GM23338 (cell line): ENCODE data around the gene SLC37A2. TPM values are rescaled to one million over a fixed set of nuclear protein-coding genes. Genes with fewer than 3 reads are reported as not detected.

Experiments used
- ATAC-seq: fragments of 200-7000 bp; cut with Tn5 transposase; 3 replicates; pipeline ENCODE4 v1.9.1; 2020
- DNase-seq: peaks from one replicate; pipeline ENCODE4 v3.0.0-alpha.2; 2015; ENCODE audit warnings: low spot score
- H2AFZ ChIP-seq: fragments of 200-600 bp; sonication (generic); 2 replicates; pipeline ENCODE4 v1.8.0; 2016; ENCODE audit warnings: antibody characterized with exemption, mild to moderate bottlenecking, moderate library complexity
- H3F3A ChIP-seq: fragments of 200-600 bp; sonication (generic); replicated peaks from 2 replicates; pipeline ENCODE4 v1.8.0; 2017; ENCODE audit warnings: antibody characterized with exemption, mixed run types, low read depth
- H3K27ac ChIP-seq: fragments of 200-600 bp; sonication (generic); 2 replicates; pipeline ENCODE4 v1.6.1; 2016; ENCODE audit warnings: low read depth
- H3K27me3 ChIP-seq: fragments of 200-600 bp; sonication (generic); 2 replicates; pipeline ENCODE4 v1.8.0; 2016; ENCODE audit warnings: mild to moderate bottlenecking, mixed run types, moderate library complexity; ENCODE audit not compliant: insufficient read depth
- H3K36me3 ChIP-seq: fragments of 200-600 bp; sonication (generic); 2 replicates; pipeline ENCODE4 v1.8.0; 2016; ENCODE audit warnings: mild to moderate bottlenecking; ENCODE audit not compliant: insufficient read depth
- H3K4me1 ChIP-seq: fragments of 200-600 bp; sonication (generic); 2 replicates; pipeline ENCODE4 v1.8.0; 2016; ENCODE audit warnings: mild to moderate bottlenecking, moderate library complexity; ENCODE audit not compliant: insufficient read depth
- H3K4me2 ChIP-seq: fragments of 200-600 bp; sonication (generic); 2 replicates; pipeline ENCODE4 v1.7.1; 2017; ENCODE audit warnings: mixed run types
- H3K4me3 ChIP-seq: fragments of 200-600 bp; sonication (generic); 2 replicates; pipeline ENCODE4 v1.6.1; 2016; ENCODE audit warnings: mixed run types
- H3K79me2 ChIP-seq: fragments of 200-600 bp; sonication (generic); replicated peaks from 2 replicates; pipeline ENCODE4 v1.8.0; 2017; ENCODE audit warnings: mild to moderate bottlenecking; ENCODE audit not compliant: insufficient read depth
- H3K9me2 ChIP-seq: fragments of 200-600 bp; sonication (generic); 2 replicates; pipeline ENCODE4 v1.8.0; 2017; ENCODE audit not compliant: insufficient read depth
- H4K20me1 ChIP-seq: fragments of 200-600 bp; sonication (generic); replicated peaks from 2 replicates; pipeline ENCODE4 v1.8.0; 2017; ENCODE audit warnings: mild to moderate bottlenecking; ENCODE audit not compliant: insufficient read depth
- H3K27ac Mint-ChIP-seq: 2 replicates; pipeline ENCODE4 v1.8.0; 2020; ENCODE audit warnings: inconsistent platforms, mild to moderate bottlenecking, moderate library complexity, mixed read lengths
- H3K27me3 Mint-ChIP-seq: 3 replicates; pipeline ENCODE4 v1.8.0; 2022; ENCODE audit warnings: low read depth, mild to moderate bottlenecking, moderate library complexity, mixed read lengths, inconsistent platforms; ENCODE audit not compliant: insufficient read depth, poor library complexity
- H3K36me3 Mint-ChIP-seq: 3 replicates; pipeline ENCODE4 v1.8.0; 2021; ENCODE audit warnings: low read depth, mild to moderate bottlenecking, inconsistent platforms, moderate library complexity, mixed read lengths
- H3K4me1 Mint-ChIP-seq: 3 replicates; pipeline ENCODE4 v1.8.0; 2020; ENCODE audit warnings: mild to moderate bottlenecking, inconsistent platforms, mixed read lengths
- H3K4me3 Mint-ChIP-seq: 3 replicates; pipeline ENCODE4 v1.8.0; 2021; ENCODE audit warnings: moderate library complexity, mild to moderate bottlenecking, inconsistent platforms, mixed read lengths
- H3K9me3 Mint-ChIP-seq: 3 replicates; pipeline ENCODE4 v1.8.0; 2020; ENCODE audit warnings: moderate library complexity, mild to moderate bottlenecking, inconsistent platforms, mixed read lengths
- ETS1 ChIP-seq: IDR thresholded peaks from 2 replicates; pipeline ENCODE4 v1.6.1; 2016; ENCODE audit warnings: antibody characterized with exemption
- JUNB ChIP-seq: IDR thresholded peaks from one replicate; pipeline ENCODE4 v1.6.1; 2016; ENCODE audit warnings: antibody characterized with exemption; ENCODE audit not compliant: unreplicated experiment
- STAT1 ChIP-seq: IDR thresholded peaks from one replicate; pipeline ENCODE4 v1.6.1; 2016; ENCODE audit warnings: antibody characterized with exemption; ENCODE audit not compliant: unreplicated experiment
- ZNF114 ChIP-seq: fragments of 250-450 bp; sonication (Bioruptor Pico); IDR thresholded peaks from 2 replicates; pipeline ENCODE4 v1.5.0; 2020; ENCODE audit warnings: mild to moderate bottlenecking, moderate library complexity
- ZNF462 ChIP-seq: fragments of 250-450 bp; sonication (Bioruptor Pico); IDR thresholded peaks from 2 replicates; pipeline ENCODE4 v1.5.0; 2020; ENCODE audit warnings: mild to moderate bottlenecking, moderate library complexity
- polyA plus RNA-seq: library from polyadenylated mRNA; unstranded; fragments of >200 nt; fragmentation: Nextera tagmentation; extraction: Ambion mirVana; gene quantifications from 2 replicates; pipeline ENCODE4 v1.2.1, GENCODE V29; 2016
- total RNA-seq: library from RNA; depleted of rRNA; stranded (reverse); fragments of >200 nt; shearing (Covaris generic); gene quantifications from 2 replicates; pipeline ENCODE4 v1.2.3, GENCODE V29; 2014

Gene SLC37A2
- total and polyA plus RNA-seq, 2 experiments from 2014 or later, result 0.40 to 1.6 TPM

- TF ChIP-seq ZNF462, result no peak
Observed at GRCh38 chr11:125114518-125114917, 51.4 kb downstream of the SLC37A2 start (continued).

GRCh38 chr11:125117429-125117828, 54.3 kb downstream of the SLC37A2 start:
- no peaks in the 10 kb centered on the region for H3K36me3 ChIP-seq
- H3K4me3 ChIP-seq, result no peak overlapping the region
- no peak overlapping the region for H3K4me2 ChIP-seq
- peaks cover 4% of the 10 kb centered on the region; the same call in 1 of the 3 replicates for H3K4me1 Mint-ChIP-seq
- DNase-seq, result no peak
- no peak for TF ChIP-seq ETS1
- TF ChIP-seq STAT1, result no peak
- no peak for TF ChIP-seq ZNF114 (CRISPR knock-in tag)
- no peak for TF ChIP-seq JUNB
- no peak overlapping the region for H3K27ac ChIP-seq
- no peaks in the 10 kb centered on the region; the same call in 2 of the 3 replicates for H3K36me3 Mint-ChIP-seq
- no peaks in the 10 kb centered on the region for H3K4me1 ChIP-seq
- H3F3A ChIP-seq, result no peaks in the 10 kb centered on the region
- H3K27me3 Mint-ChIP-seq, result peaks cover 1% of the 10 kb centered on the region
- no peaks in the 10 kb centered on the region for H3K27me3 ChIP-seq
- no peak for ATAC-seq
- H3K4me3 Mint-ChIP-seq, result no peak overlapping the region
- H3K9me3 Mint-ChIP-seq, result peaks cover 3% of the 10 kb centered on the region; the same call in 1 of the 3 replicates
- H2AFZ ChIP-seq, result no peak overlapping the region
- no peak overlapping the region for H3K27ac Mint-ChIP-seq
- peaks cover 15% of the 10 kb centered on the region; the same call in 1 of the 2 replicates for H3K9me2 ChIP-seq
- H3K79me2 ChIP-seq, result no peaks in the 10 kb centered on the region
- no peaks in the 10 kb centered on the region for H4K20me1 ChIP-seq
